Activated CD4-positive, alpha-beta T cell treated with anti-CD3 and anti-CD28 coated beads, Interleukin-2, amount 50 U/mL, for 4 hours (primary cell): ENCODE results near the gene SKP1.
A peak's percentile ranks its signal among the peaks of the same experiment; 100 is the strongest.

ENCODE experiments used
- DNase-seq, 2 experiments: peaks; one replicate each; pipeline ENCODE4 v3.0.0-alpha.2; 2020

SKP1 gene

GRCh38 chr5:134111741-134112647, 64.8 kb downstream of the SKP1 start:
- no peak for DNase-seq

- DNase-seq = no peak
These were observed 66.4 kb downstream of the SKP1 start for GRCh38 chr5:134110382-134110781.

GRCh38 chr5:134107779-134108178, 69.0 kb downstream of the SKP1 start:
- no peak for DNase-seq

GRCh38 chr5:134106991-134107701, 69.6 kb downstream of the SKP1 start:
- no peak for DNase-seq

- no peak for DNase-seq
These were observed 72.6 kb downstream of the SKP1 start for GRCh38 chr5:134103998-134104654.

GRCh38 chr5:134103397-134103796, 73.4 kb downstream of the SKP1 start:
- no peak for DNase-seq

- peak; percentile 66 to 71 for DNase-seq
These were observed 74.9 kb downstream of the SKP1 start for GRCh38 chr5:134101686-134102439.

- DNase-seq = peak; percentile 77 to 78
These were observed 76.3 kb downstream of the SKP1 start for GRCh38 chr5:134100283-134101091.

GRCh38 chr5:134099939-134100282, 76.8 kb downstream of the SKP1 start:
- no peak for DNase-seq

GRCh38 chr5:134099288-134099872, 77.4 kb downstream of the SKP1 start:
- DNase-seq = no peak
